Glutamatergic neuron (in vitro differentiated cells): Measurements from ENCODE around the gene UNC5C. TPM values are rescaled to one million over a fixed set of nuclear protein-coding genes. Genes with fewer than 3 reads are reported as not detected.

Experiments used
- DNase-seq: peaks from one replicate; pipeline ENCODE4 v3.0.0; 2022
- H3K27ac Mint-ChIP-seq: one replicate; pipeline ENCODE4 v1.8.0; 2020; ENCODE audit warnings: mild to moderate bottlenecking, mixed read lengths, inconsistent platforms; ENCODE audit not compliant: unreplicated experiment
- H3K27me3 Mint-ChIP-seq: one replicate; pipeline ENCODE4 v1.8.0; 2020; ENCODE audit warnings: mild to moderate bottlenecking, moderate library complexity, mixed read lengths, inconsistent platforms; ENCODE audit not compliant: unreplicated experiment
- H3K36me3 Mint-ChIP-seq: one replicate; pipeline ENCODE4 v1.8.0; 2020; ENCODE audit warnings: mild to moderate bottlenecking, mixed read lengths, inconsistent platforms; ENCODE audit not compliant: unreplicated experiment
- H3K4me1 Mint-ChIP-seq: one replicate; pipeline ENCODE4 v1.8.0; 2020; ENCODE audit warnings: mild to moderate bottlenecking, low read depth, mixed read lengths, inconsistent platforms; ENCODE audit not compliant: unreplicated experiment
- H3K4me3 Mint-ChIP-seq: one replicate; pipeline ENCODE4 v1.8.0; 2020; ENCODE audit warnings: mild to moderate bottlenecking, mixed read lengths, inconsistent platforms; ENCODE audit not compliant: unreplicated experiment
- H3K9me3 Mint-ChIP-seq: one replicate; pipeline ENCODE4 v1.8.0; 2020; ENCODE audit warnings: mild to moderate bottlenecking, moderate library complexity, mixed read lengths, inconsistent platforms; ENCODE audit not compliant: unreplicated experiment
- CTCF ChIP-seq: fragments of 200-600 bp; sonication (generic); IDR thresholded peaks from one replicate; pipeline ENCODE4 v1.5.0; 2021; ENCODE audit not compliant: partially characterized antibody, unreplicated experiment
- total RNA-seq: library from RNA; stranded (reverse); fragmentation: NEBNext Ultra II Directional; extraction: Animal tissue kit (Norgen Biotek cat#: 25700); gene quantifications from one replicate; pipeline ENCODE4 v1.2.1, GENCODE V29; 2021; ENCODE audit not compliant: unreplicated experiment

UNC5C gene
- total RNA-seq, 1 donor from 2014 or later: 41.2 TPM

DNA sequence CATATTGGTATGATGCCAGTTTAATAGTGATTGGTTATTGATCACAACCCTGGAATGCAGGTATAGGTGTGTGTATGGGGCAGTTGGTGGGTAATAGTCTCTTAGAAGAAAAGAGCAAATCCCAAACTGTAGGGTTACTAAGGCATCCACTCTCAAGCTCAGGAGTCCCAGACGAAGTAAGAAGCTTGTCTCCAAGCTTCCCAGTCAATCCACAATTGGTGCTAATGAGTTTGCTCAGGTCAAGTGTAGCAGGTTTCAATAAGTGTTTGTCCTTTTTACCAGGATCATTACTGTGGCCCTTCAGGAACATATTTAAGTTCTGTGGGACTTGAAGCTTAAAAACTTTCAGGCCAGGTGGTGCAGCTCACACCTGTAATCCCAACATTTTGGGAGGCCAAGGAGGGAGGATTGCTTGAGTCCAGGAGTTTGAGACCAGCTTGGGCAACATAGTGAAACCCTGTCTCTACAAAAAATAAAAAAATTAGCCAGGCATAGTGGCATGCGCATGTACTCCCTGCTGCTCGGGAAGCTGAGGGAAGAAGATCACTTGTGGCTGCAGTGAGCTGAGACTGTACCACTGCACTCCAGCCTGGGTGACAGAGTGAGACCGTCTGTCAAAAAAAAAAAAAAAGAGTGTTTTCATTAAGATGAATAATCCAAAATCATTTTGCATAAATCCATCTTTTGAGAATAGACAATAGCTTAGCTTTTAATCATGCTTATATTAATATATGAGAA lies 166.8 kb downstream of the UNC5C start:
- Mint-ChIP-seq H3K9me3 (peaks cover 7% of the 10 kb centered on the region), H3K4me1 (peaks cover 48% of the 10 kb centered on the region), H3K4me3 (no peak overlapping the region), H3K27ac (no peak overlapping the region), H3K27me3 (peaks cover 1% of the 10 kb centered on the region), H3K36me3 (peaks cover 5% of the 10 kb centered on the region)
- no peak for TF ChIP-seq CTCF
- DNase-seq: no peak

GRCh38 chr4:95379633-95380032 lies 169.1 kb downstream of the UNC5C start:
- Mint-ChIP-seq H3K9me3 (peaks cover 8% of the 10 kb centered on the region), H3K27me3 (peaks cover 1% of the 10 kb centered on the region), H3K4me1 (peaks cover 44% of the 10 kb centered on the region), H3K4me3 (peak overlapping the region; percentile 3), H3K36me3 (peaks cover 5% of the 10 kb centered on the region), H3K27ac (peak overlapping the region; percentile 15)
- TF ChIP-seq CTCF: no peak
- DNase-seq: peak; percentile 29

GRCh38 chr4:95377366-95377900 lies 171.3 kb downstream of the UNC5C start:
- no peak for TF ChIP-seq CTCF
- peaks cover 45% of the 10 kb centered on the region for H3K4me1 Mint-ChIP-seq
- peaks cover 4% of the 10 kb centered on the region for H3K36me3 Mint-ChIP-seq
- peaks cover 5% of the 10 kb centered on the region for H3K27me3 Mint-ChIP-seq
- H3K9me3 Mint-ChIP-seq: peaks cover 8% of the 10 kb centered on the region
- peak overlapping the region; percentile 71 for H3K4me3 Mint-ChIP-seq
- H3K27ac Mint-ChIP-seq: peak overlapping the region; percentile 79
- DNase-seq: peak; percentile 66

GRCh38 chr4:95371476-95372224 lies 177.1 kb downstream of the UNC5C start:
- Mint-ChIP-seq H3K4me3 (no peak overlapping the region), H3K9me3 (no peaks in the 10 kb centered on the region), H3K27ac (no peak overlapping the region), H3K4me1 (peaks cover 10% of the 10 kb centered on the region), H3K36me3 (peaks cover 4% of the 10 kb centered on the region), H3K27me3 (peaks cover 4% of the 10 kb centered on the region)
- TF ChIP-seq CTCF: no peak
- no peak for DNase-seq

- no peaks in the 10 kb centered on the region for H3K9me3 Mint-ChIP-seq
- no peak for TF ChIP-seq CTCF
- no peak for DNase-seq
- H3K27me3 Mint-ChIP-seq: no peaks in the 10 kb centered on the region
- no peak overlapping the region for H3K27ac Mint-ChIP-seq
- peaks cover 2% of the 10 kb centered on the region for H3K4me1 Mint-ChIP-seq
- H3K4me3 Mint-ChIP-seq: no peak overlapping the region
- no peaks in the 10 kb centered on the region for H3K36me3 Mint-ChIP-seq
Observed at GRCh38 chr4:95367824-95368223, 180.9 kb downstream of the UNC5C start.
